Measurements from ENCODE around the gene FBXO31. TPM values are rescaled to one million over a fixed set of nuclear protein-coding genes. Genes with fewer than 3 reads are reported as not detected.

FBXO31 gene
- total and polyA plus RNA-seq, 5 experiments from 2014 or later = 15.4 to 52.7 (median 36.4) TPM

GRCh38 chr16:87333101-87333500, 50.5 kb downstream of the FBXO31 start:
- DNase-seq (no peak), ATAC-seq (no peak)
- H3K4me3 Mint-ChIP-seq = no peak overlapping the region
- no peaks in the 10 kb centered on the region for H3K9me3 Mint-ChIP-seq
- H3K4me1 Mint-ChIP-seq = peaks cover 9 to 29% (median 22%) of the 10 kb centered on the region in 4 donors
- H3K27me3 Mint-ChIP-seq = no peaks in the 10 kb centered on the region
- POLR2A ChIA-PET = interaction anchor here (0.8 to 2.9 kb wide), 4 partner anchors 16 to 80 kb away, joined by 3 to 10 read pairs (median 4); partner anchors contain the start of genes C16orf95 and FBXO31
- peaks cover 0 to 48% (median 3%) of the 10 kb centered on the region in 3 donors for H3K36me3 Mint-ChIP-seq
- peak overlapping the region in 2 of 10 donors; percentile 8 to 57 for H3K27ac Mint-ChIP-seq

- DNase-seq (peak in 1 of 10 donors; percentile 40), ATAC-seq (no peak)
- H3K4me1 Mint-ChIP-seq = peaks cover 8 to 21% (median 15%) of the 10 kb centered on the region in 4 donors
- H3K9me3 Mint-ChIP-seq = no peaks in the 10 kb centered on the region
- H3K27ac Mint-ChIP-seq = peak overlapping the region in 1 of 10 donors; percentile 46
- POLR2A ChIA-PET = interaction anchor here (0.8 to 2.9 kb wide), 4 partner anchors 13 to 81 kb away, joined by 3 to 10 read pairs (median 4); partner anchors contain the start of genes C16orf95 and FBXO31
- no peak overlapping the region for H3K4me3 Mint-ChIP-seq
- H3K27me3 Mint-ChIP-seq = no peaks in the 10 kb centered on the region
- H3K36me3 Mint-ChIP-seq = peaks cover 0 to 45% (median 3%) of the 10 kb centered on the region in 3 donors
These were observed 51.4 kb downstream of the FBXO31 start for GRCh38 chr16:87332150-87332549.

GRCh38 chr16:87331241-87331801, 52.3 kb downstream of the FBXO31 start:
- DNase-seq (peak in 1 of 10 donors; percentile 52), ATAC-seq (no peak)
- peak overlapping the region in 1 of 10 donors; percentile 57 for H3K27ac Mint-ChIP-seq
- H3K4me3 Mint-ChIP-seq = no peak overlapping the region
- H3K36me3 Mint-ChIP-seq = peaks cover 0 to 43% (median 3%) of the 10 kb centered on the region in 3 donors
- no peaks in the 10 kb centered on the region for H3K27me3 Mint-ChIP-seq
- H3K9me3 Mint-ChIP-seq = no peaks in the 10 kb centered on the region
- H3K4me1 Mint-ChIP-seq = peaks cover 4 to 15% (median 9%) of the 10 kb centered on the region in 4 donors
- POLR2A ChIA-PET = interaction anchor here (1.0 to 2.9 kb wide), 3 partner anchors 14 to 52 kb away, joined by 3 to 10 read pairs (median 4); partner anchors contain the start of genes C16orf95 and FBXO31

GRCh38 chr16:87330646-87331045, 52.9 kb downstream of the FBXO31 start:
- Mint-ChIP-seq H3K4me3 (no peak overlapping the region), H3K9me3 (no peaks in the 10 kb centered on the region), H3K4me1 (peaks cover 5 to 14% (median 6%) of the 10 kb centered on the region in 4 donors), H3K27ac (peak overlapping the region in 4 of 10 donors; percentile 30 to 83 (median 58)), H3K36me3 (peaks cover 0 to 42% (median 3%) of the 10 kb centered on the region in 3 donors), H3K27me3 (no peaks in the 10 kb centered on the region)
- POLR2A ChIA-PET = interaction anchor here (2.9 kb wide), 1 partner anchor 13 kb away, joined by 10 read pairs; the partner anchor contains the start of gene C16orf95
- ATAC-seq (no peak), DNase-seq (peak in 1 of 10 donors; percentile 46)

GRCh38 chr16:87330257-87330624, 53.3 kb downstream of the FBXO31 start:
- H3K36me3 Mint-ChIP-seq = peaks cover 0 to 38% (median 3%) of the 10 kb centered on the region in 3 donors
- POLR2A ChIA-PET = no interaction called here
- H3K9me3 Mint-ChIP-seq = no peaks in the 10 kb centered on the region
- H3K4me3 Mint-ChIP-seq = no peak overlapping the region
- H3K27me3 Mint-ChIP-seq = no peaks in the 10 kb centered on the region
- H3K27ac Mint-ChIP-seq = peak overlapping the region in 1 of 10 donors; percentile 60
- DNase-seq = peak in 1 of 10 donors; percentile 35
- ATAC-seq = no peak
- peaks cover under 1 to 11% (median 6%) of the 10 kb centered on the region in 4 donors for H3K4me1 Mint-ChIP-seq

- Mint-ChIP-seq H3K27ac (no peak overlapping the region), H3K27me3 (no peaks in the 10 kb centered on the region), H3K36me3 (peaks cover 0 to 36% (median 3%) of the 10 kb centered on the region in 3 donors), H3K4me3 (no peak overlapping the region), H3K9me3 (no peaks in the 10 kb centered on the region), H3K4me1 (peaks cover 5 to 11% (median 7%) of the 10 kb centered on the region in 4 donors)
- ATAC-seq = no peak
- POLR2A ChIA-PET = no interaction called here
- DNase-seq = peak in 1 of 10 donors; percentile 43
These were observed 53.9 kb downstream of the FBXO31 start for GRCh38 chr16:87329436-87330256.

GRCh38 chr16:87328846-87329245, 54.7 kb downstream of the FBXO31 start:
- no peak for ATAC-seq
- Mint-ChIP-seq H3K27ac (peak overlapping the region in 2 of 10 donors; percentile 65 to 75), H3K4me1 (peaks cover 6 to 14% (median 9%) of the 10 kb centered on the region in 4 donors), H3K36me3 (peaks cover 0 to 36% (median 0%) of the 10 kb centered on the region in 3 donors), H3K27me3 (no peaks in the 10 kb centered on the region), H3K9me3 (no peaks in the 10 kb centered on the region), H3K4me3 (no peak overlapping the region)
- POLR2A ChIA-PET = no interaction called here
- DNase-seq = peak in 1 of 10 donors; percentile 13

- ATAC-seq (no peak), DNase-seq (peak in 1 of 10 donors; percentile 30)
- Mint-ChIP-seq H3K4me3 (no peak overlapping the region), H3K27me3 (no peaks in the 10 kb centered on the region), H3K36me3 (peaks cover 0 to 33% (median 0%) of the 10 kb centered on the region in 3 donors), H3K4me1 (peaks cover 6 to 12% (median 9%) of the 10 kb centered on the region in 4 donors), H3K27ac (peak overlapping the region in 4 of 10 donors; percentile 28 to 53 (median 44)), H3K9me3 (no peaks in the 10 kb centered on the region)
- POLR2A ChIA-PET = no interaction called here
These were observed 55.6 kb downstream of the FBXO31 start for GRCh38 chr16:87327798-87328495.

- no peaks in the 10 kb centered on the region for H3K27me3 Mint-ChIP-seq
- no peak for ATAC-seq
- peak overlapping the region in 2 of 10 donors; percentile 21 to 71 for H3K27ac Mint-ChIP-seq
- H3K36me3 Mint-ChIP-seq = peaks cover 0 to 19% (median 0%) of the 10 kb centered on the region in 3 donors
- POLR2A ChIA-PET = no interaction called here
- H3K9me3 Mint-ChIP-seq = no peaks in the 10 kb centered on the region
- no peak overlapping the region for H3K4me3 Mint-ChIP-seq
- DNase-seq = peak in 1 of 10 donors; percentile 45
- peaks cover 6 to 10% (median 9%) of the 10 kb centered on the region in 4 donors for H3K4me1 Mint-ChIP-seq
These were observed 57.4 kb downstream of the FBXO31 start for GRCh38 chr16:87326151-87326571.

GRCh38 chr16:87325423-87325858, 58.1 kb downstream of the FBXO31 start:
- POLR2A ChIA-PET = interaction anchor here (2.0 kb wide), 1 partner anchor 58 kb away, joined by 9 read pairs; the partner anchor contains the start of gene FBXO31
- no peak for ATAC-seq
- H3K27ac Mint-ChIP-seq = peak overlapping the region in 4 of 10 donors; percentile 13 to 57 (median 36)
- DNase-seq = peak in 1 of 10 donors; percentile 19
- peaks cover 6 to 10% (median 9%) of the 10 kb centered on the region in 4 donors for H3K4me1 Mint-ChIP-seq
- no peak overlapping the region for H3K4me3 Mint-ChIP-seq
- no peaks in the 10 kb centered on the region for H3K27me3 Mint-ChIP-seq
- no peaks in the 10 kb centered on the region for H3K9me3 Mint-ChIP-seq
- H3K36me3 Mint-ChIP-seq = peaks cover 0 to 12% (median 0%) of the 10 kb centered on the region in 3 donors

GRCh38 chr16:87324411-87325275, 58.9 kb downstream of the FBXO31 start:
- no peaks in the 10 kb centered on the region for H3K9me3 Mint-ChIP-seq
- peak overlapping the region in 1 of 10 donors; percentile 29 for H3K27ac Mint-ChIP-seq
- H3K27me3 Mint-ChIP-seq = no peaks in the 10 kb centered on the region
- peak; percentile 83 to 87 for ATAC-seq
- H3K4me3 Mint-ChIP-seq = no peak overlapping the region
- POLR2A ChIA-PET = interaction anchor here (1.6 to 2.0 kb wide), 2 partner anchors 11 to 59 kb away, joined by 3 to 9 read pairs; partner anchors contain the start of gene FBXO31
- H3K4me1 Mint-ChIP-seq = peaks cover 6 to 10% (median 9%) of the 10 kb centered on the region in 4 donors
- peak in 9 of 10 donors; percentile 14 to 78 (median 44) for DNase-seq
- H3K36me3 Mint-ChIP-seq = peaks cover 0 to 6% (median 0%) of the 10 kb centered on the region in 3 donors
